ENCODE measurements around the gene NDST4.

NDST4 gene

DNA sequence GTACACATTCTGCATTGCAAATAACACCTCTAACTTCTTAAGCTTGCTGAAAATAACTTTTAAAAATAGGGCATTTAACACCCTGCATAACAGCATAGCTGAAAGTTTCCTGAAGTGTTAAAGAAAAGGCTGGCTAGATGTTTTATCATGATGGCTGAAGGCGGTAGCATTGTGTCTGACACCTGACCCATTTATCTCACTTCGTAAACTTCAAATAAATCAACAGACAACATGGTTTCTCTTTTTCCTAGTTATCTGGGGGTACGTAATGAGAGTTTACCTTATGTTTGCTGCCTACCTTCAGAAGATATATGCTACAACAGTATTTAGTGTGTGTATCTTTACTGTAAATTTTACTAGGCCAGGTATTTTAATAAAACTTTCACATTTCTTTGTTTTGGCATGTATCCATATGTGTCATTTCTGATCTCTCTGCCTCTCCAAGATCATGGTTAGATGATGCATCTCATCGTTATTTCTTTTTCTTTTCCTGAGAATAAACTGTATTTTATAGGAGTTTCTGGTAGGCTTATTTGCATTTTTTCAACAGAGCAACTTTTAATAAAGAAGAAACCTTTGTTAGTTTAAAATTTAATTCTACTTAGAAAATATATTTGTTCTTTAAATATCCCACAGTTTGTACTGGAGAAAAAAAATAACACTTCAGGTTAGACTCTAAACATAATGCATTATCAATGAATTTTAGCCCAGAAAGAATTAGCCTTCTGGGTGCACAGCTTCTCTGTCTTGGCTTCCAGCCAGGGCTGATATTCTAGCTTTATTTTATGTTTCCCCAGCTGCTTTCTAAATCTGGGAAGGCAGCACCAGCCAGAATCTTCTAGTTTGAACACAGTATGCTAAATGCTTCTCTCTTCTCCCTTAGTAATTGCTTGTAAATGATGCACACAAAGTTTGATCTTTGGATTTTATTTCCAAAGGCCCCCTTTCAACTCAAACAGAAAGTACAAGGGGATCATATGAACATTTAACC lies 2.9 kb downstream of the NDST4 start:
- TF ChIP-seq, protein P1, sequence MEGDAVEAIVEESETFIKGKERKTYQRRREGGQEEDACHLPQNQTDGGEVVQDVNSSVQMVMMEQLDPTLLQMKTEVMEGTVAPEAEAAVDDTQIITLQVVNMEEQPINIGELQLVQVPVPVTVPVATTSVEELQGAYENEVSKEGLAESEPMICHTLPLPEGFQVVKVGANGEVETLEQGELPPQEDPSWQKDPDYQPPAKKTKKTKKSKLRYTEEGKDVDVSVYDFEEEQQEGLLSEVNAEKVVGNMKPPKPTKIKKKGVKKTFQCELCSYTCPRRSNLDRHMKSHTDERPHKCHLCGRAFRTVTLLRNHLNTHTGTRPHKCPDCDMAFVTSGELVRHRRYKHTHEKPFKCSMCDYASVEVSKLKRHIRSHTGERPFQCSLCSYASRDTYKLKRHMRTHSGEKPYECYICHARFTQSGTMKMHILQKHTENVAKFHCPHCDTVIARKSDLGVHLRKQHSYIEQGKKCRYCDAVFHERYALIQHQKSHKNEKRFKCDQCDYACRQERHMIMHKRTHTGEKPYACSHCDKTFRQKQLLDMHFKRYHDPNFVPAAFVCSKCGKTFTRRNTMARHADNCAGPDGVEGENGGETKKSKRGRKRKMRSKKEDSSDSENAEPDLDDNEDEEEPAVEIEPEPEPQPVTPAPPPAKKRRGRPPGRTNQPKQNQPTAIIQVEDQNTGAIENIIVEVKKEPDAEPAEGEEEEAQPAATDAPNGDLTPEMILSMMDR (conservative IDR thresholded peaks at IDR 0.05; ENCODE audit: low read depth, low read length), result no peak
- no peak overlapping the region for H3K4me3 ChIP-seq (ENCODE audit: low read depth, low read length)
- peak; percentile 46 for DNase-seq (ENCODE audit: low read depth)

DNA sequence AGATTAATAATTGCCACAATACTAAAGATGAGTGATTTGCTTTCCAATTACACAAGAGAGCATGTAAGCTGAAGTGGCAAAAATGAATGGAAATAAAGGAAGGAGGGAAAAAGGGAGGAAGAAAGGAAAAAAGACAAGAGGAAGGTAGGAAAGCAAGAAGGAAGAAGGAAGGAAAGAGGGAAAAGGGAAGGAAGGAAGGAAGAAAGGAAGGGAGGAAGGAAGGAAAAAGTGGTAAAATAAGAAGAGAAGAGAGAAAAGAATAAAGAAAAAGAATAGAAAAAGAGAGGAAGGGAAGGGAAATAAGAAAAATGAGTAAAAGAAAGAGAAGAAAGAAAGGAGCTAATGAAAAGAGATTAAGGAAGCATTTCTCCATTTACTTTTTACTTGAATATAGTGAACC lies 4.6 kb downstream of the NDST4 start:
- TF ChIP-seq, protein P1 (conservative IDR thresholded peaks at IDR 0.05; ENCODE audit: low read depth, low read length), result no peak
- no peak overlapping the region for H3K4me3 ChIP-seq (ENCODE audit: low read depth, low read length)
- DNase-seq (ENCODE audit: low read depth), result no peak

DNA sequence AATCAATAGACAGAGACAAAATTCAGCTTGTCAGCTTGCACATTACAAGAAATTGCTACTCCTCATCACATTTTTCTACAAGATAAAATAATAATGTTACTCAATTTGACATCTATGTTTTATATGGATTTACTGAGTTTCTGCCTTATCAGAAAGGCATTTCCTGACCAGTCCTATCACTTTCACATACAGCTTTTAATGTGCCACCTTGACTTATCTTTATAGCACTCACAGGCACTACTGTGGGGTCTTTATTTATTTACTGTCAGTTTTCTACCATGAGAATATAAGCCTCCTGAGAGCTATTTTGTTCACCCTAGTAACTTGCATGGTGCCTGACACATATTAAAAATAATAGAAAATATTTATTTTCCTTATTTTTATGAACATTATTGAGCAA lies 6.0 kb downstream of the NDST4 start:
- DNase-seq (ENCODE audit: low read depth), result no peak
- TF ChIP-seq, protein P1 (conservative IDR thresholded peaks at IDR 0.05; ENCODE audit: low read depth, low read length), result no peak
- H3K4me3 ChIP-seq (ENCODE audit: low read depth, low read length), result no peak overlapping the region

DNA sequence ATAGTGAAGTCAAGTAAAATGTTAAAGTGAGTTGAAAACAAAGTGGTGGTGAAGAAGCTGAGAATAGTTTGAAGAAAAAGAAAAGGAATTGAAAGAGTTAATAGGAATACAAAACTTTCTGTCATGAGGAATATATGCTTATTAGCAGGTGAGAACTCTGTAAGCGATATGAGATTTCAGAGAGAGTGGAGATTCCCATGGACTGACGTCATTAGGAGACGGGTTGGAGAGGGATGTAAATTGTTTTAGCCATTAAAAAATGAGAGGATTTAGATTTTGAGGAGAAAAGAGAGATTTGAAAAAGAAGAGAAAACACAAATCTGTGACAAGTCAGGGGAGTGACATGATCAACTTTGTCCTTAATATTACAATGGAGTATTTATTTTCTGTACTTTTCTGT lies 11.7 kb downstream of the NDST4 start:
- TF ChIP-seq, protein P1 (conservative IDR thresholded peaks at IDR 0.05; ENCODE audit: low read depth, low read length), result no peak
- DNase-seq (ENCODE audit: low read depth), result no peak
- H3K4me3 ChIP-seq (ENCODE audit: low read depth, low read length), result no peak overlapping the region

DNA sequence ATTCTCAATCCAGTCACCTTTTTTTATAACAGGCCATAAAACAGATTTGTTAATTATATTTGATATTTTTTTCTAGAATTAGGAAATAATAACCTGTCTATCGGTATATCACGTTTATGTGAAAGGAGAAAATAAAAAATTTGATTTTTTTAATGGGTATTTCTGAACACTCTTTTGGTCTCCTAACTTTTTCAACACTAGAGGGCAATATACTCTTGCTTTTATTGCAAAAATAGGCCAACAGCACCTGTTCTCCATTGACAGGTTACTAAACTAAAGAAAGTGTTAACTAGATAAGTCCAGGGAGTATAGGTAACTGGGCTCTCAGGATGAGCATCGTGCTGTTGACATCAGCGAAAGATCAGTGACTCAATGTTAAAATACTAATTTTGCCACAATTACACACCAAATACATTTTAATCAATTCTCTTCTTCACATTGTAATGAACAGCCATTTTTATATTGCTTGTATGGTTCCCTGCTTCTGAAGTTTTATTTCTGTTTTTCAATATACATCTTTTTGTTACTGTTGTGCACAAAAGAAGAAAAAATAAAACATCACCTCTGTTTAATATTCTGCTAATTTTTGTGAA lies 22.8 kb downstream of the NDST4 start:
- H3K4me3 ChIP-seq (ENCODE audit: low read depth, low read length), result no peak overlapping the region
- TF ChIP-seq, protein P1 (conservative IDR thresholded peaks at IDR 0.05; ENCODE audit: low read depth, low read length), result peak; percentile 66
- DNase-seq (ENCODE audit: low read depth), result peak; percentile 43

DNA sequence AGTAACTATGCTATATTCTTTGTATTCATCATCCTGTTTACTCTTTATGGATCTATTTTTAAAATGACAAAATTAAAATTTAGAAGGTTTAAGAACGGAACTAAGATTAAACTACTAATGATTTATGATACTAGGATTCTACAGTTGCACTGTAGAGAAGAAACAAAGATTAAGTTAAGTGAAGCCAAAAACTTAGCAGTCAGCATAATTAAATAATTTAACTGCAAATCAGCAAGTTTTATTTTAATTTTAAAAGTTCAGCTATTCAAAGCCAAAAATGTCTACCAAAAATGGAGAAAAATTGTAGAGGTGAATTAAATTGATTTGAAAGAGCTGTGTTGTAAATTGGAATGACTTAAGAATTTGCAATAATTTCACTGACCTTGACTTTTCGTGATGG lies 30.8 kb downstream of the NDST4 start:
- DNase-seq (ENCODE audit: low read depth), result no peak
- no peak overlapping the region for H3K4me3 ChIP-seq (ENCODE audit: low read depth, low read length)
- TF ChIP-seq, protein P1 (conservative IDR thresholded peaks at IDR 0.05; ENCODE audit: low read depth, low read length), result no peak
